Measurements from ENCODE around the gene CPA5.

The CPA5 gene, protein sequence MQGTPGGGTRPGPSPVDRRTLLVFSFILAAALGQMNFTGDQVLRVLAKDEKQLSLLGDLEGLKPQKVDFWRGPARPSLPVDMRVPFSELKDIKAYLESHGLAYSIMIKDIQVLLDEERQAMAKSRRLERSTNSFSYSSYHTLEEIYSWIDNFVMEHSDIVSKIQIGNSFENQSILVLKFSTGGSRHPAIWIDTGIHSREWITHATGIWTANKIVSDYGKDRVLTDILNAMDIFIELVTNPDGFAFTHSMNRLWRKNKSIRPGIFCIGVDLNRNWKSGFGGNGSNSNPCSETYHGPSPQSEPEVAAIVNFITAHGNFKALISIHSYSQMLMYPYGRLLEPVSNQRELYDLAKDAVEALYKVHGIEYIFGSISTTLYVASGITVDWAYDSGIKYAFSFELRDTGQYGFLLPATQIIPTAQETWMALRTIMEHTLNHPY

DNA sequence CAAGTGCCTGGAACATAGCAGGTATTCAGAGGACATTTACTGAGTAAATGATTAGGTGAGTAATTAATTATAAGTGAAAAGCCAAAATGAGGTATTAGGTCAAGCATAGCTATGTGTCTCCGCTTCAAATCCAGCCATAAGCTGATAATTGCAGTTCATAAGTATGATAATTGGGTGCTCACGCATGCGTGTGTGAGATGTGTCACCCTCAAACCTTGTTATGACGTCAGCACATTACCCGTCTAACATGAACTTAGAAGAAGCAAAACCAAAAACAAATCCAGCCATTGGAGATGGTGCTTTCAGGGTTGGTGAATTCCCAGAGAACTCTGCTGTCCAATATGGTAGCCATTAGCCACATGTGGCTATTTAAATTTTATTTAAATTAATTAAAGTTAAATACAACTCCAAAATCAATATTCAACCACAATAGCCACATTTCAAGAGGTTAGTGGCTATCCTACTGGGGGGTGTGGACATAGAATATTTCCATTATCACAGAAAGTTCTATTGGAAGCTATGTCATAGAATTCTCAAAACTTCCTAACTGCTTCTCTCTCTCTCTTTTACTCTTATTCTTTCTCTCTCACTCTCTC lies at the start of gene CPA5:
Gene CPA5 (plus strand): TSS at position 546 of the 596 bp plus-strand sequence. CDS start 1,670 bp downstream, outside the sequence.
- DNase-seq: no peak
- Histone ChIP-seq H3K4me3 (no peak within 1 kb of the TSS), H3K27ac (no peak within 1 kb of the TSS), H3K9me3 (no peaks in the 10 kb centered on the region), H3K4me1 (no peaks in the 10 kb centered on the region), H3K36me3 (no peaks in the 10 kb centered on the region), H3K27me3 (no peaks in the 10 kb centered on the region)
- TF ChIP-seq, protein P1, sequence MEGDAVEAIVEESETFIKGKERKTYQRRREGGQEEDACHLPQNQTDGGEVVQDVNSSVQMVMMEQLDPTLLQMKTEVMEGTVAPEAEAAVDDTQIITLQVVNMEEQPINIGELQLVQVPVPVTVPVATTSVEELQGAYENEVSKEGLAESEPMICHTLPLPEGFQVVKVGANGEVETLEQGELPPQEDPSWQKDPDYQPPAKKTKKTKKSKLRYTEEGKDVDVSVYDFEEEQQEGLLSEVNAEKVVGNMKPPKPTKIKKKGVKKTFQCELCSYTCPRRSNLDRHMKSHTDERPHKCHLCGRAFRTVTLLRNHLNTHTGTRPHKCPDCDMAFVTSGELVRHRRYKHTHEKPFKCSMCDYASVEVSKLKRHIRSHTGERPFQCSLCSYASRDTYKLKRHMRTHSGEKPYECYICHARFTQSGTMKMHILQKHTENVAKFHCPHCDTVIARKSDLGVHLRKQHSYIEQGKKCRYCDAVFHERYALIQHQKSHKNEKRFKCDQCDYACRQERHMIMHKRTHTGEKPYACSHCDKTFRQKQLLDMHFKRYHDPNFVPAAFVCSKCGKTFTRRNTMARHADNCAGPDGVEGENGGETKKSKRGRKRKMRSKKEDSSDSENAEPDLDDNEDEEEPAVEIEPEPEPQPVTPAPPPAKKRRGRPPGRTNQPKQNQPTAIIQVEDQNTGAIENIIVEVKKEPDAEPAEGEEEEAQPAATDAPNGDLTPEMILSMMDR (IDR thresholded peaks at IDR 0.05): no peak
- intact Hi-C loops (cut with DNase I; ENCODE audit: low total_unique reads): no loop called here

DNA sequence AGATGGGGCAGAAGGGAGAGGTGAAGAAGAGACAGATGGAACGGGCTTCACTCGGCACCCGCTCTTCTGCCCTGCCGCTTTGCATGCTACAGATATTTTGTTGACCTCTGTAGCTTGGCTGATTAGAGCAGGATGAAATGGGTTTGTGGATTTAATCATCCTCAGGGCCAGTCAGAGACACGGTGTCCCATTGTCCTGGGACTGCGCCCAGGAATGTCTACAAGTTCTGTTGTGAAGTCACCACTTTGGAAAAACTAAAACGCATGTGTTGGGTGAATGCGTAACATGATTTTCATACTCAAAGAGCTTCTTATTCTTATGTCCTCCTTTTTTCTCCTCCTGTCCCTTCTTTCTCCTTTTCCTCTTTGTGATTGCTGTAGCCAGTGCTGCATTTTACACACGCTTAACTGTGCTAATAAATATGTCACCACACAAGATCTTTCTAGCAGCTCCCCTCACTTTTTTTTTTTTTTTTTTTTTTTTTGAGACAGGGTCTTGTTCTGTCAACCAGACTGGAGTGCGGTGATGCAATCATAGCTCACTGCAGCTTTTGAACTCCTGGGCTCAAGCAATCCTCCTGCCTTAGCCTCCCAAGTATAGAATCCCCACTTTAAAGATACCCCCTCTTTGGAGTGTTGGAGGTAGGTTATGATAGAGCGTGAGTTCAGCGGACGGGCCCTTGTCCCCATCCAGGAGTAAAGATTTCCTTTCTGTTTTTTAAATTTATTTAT lies 48.2 kb upstream of the CPA5 start:
- H3K4me1 ChIP-seq: peaks cover 0 to 27% (median 17%) of the 10 kb centered on the region in 4 donors
- intact Hi-C loops (cut with DNase I; ENCODE audit: low total_unique reads): loop anchor here (5.0 kb wide), 1 partner anchor 146 kb away; the partner anchor contains the start of gene CEP41
- H3K27me3 ChIP-seq: no peaks in the 10 kb centered on the region
- DNase-seq: no peak
- H3K27ac ChIP-seq: no peak overlapping the region
- TF ChIP-seq, protein P1 (IDR thresholded peaks at IDR 0.05): no peak
- no peaks in the 10 kb centered on the region for H3K9me3 ChIP-seq
- no peak overlapping the region for H3K4me3 ChIP-seq
- H3K36me3 ChIP-seq: no peaks in the 10 kb centered on the region

DNA sequence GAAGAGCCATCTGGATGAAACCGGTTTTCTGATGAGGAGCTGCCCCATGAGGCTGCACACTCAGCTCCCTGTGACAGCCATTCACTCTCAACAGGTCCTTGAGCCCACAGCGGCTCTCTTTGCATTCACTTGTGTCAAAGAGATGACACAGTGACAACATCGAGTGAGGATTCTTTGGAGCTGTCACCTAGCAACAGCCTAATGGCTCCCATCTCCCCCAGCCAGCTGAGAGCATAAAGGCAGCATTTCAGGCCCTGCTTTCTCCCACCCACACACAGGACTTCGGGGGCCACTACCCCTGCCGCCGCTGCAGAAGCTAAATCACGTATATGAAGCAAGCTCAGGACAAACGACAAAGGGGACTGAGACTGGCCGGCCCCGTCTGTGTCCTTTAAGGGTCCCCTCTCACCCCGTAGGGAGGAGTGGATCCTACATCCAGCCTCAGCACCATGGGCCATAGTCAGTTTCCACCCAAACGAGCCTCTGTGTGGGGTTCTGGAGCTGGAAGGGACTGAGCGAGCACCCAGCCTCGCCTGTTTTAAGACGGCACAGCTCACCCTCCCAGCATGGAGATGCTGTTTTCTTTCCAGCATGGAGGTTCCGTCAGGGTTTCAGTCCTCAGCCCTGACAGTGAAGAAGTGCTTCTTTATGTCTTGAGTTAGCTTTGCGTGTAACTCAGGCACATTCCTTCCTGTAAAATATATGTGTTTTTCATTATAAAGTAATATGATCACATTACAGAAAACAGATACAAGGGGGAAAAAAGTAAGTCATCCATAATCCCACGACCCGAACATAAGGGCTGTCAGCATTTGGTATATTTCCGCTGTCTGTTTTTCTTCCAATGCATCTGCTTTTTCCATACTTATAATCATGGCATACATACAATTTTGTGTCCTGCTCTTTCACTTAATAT lies 46.7 kb upstream of the CPA5 start:
- no peaks in the 10 kb centered on the region for H3K9me3 ChIP-seq
- TF ChIP-seq, protein P1 (IDR thresholded peaks at IDR 0.05): no peak
- no peak for DNase-seq
- intact Hi-C loops (cut with DNase I; ENCODE audit: low total_unique reads): loop anchor here (5.0 kb wide), 1 partner anchor 144 kb away; the partner anchor contains the start of gene CEP41
- H3K27me3 ChIP-seq: no peaks in the 10 kb centered on the region
- no peaks in the 10 kb centered on the region for H3K36me3 ChIP-seq
- H3K4me1 ChIP-seq: peaks cover 0 to 17% (median 11%) of the 10 kb centered on the region in 4 donors
- no peak overlapping the region for H3K27ac ChIP-seq
- no peak overlapping the region for H3K4me3 ChIP-seq

DNA sequence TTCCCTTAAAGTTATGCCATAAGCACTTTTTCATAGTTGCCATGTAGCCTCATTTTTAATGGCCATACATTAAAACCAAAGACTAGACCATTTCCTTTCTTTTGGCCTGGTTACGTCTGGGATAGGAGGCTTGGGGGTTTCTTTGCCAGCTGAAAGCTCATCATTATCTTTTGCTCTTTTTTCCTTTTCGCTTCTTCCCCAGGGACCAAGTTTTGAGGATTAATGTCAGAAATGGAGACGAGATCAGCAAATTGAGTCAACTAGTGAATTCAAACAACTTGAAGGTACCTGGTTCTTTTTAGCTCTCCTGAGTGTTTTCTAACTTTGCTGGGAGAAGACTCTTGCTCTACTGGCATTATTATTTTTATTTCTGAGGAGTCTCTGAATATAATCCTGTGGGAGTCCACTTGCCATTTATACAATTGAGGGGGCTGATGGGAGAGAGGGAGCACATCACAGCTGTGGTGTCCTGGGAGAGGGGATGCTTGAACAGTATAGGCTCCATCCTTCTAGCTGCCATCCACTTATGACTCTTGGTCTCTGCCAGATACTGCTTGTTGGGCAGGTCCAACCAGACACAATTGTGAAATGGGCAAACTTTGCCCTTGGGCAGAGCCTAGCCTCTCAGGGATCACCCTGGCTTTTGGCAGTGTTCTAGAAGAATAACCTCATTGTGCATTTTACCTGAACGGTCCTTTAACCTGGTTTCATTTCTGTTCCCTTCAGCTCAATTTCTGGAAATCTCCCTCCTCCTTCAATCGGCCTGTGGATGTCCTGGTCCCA lies 45.9 kb upstream of the CPA5 start:
- H3K27ac ChIP-seq: no peak overlapping the region
- no peaks in the 10 kb centered on the region for H3K36me3 ChIP-seq
- no peak for DNase-seq
- intact Hi-C loops (cut with DNase I; ENCODE audit: low total_unique reads): loop anchor here (5.0 kb wide), 1 partner anchor 144 kb away; the partner anchor contains the start of gene CEP41
- H3K9me3 ChIP-seq: no peaks in the 10 kb centered on the region
- TF ChIP-seq, protein P1 (IDR thresholded peaks at IDR 0.05): no peak
- no peak overlapping the region for H3K4me3 ChIP-seq
- no peaks in the 10 kb centered on the region for H3K27me3 ChIP-seq
- peaks cover 0 to 11% (median 3%) of the 10 kb centered on the region in 4 donors for H3K4me1 ChIP-seq
